ENCODE results near the gene ELL. TPM values are rescaled to one million over a fixed set of nuclear protein-coding genes. Genes with fewer than 3 reads are reported as not detected.
"Not testable (repeated sequence)": the region's sequence is repeated elsewhere in the genome, so short reads cannot be mapped to it uniquely, and the experiment has no call there.

The ELL gene
- total RNA-seq, 6 experiments from 2014 or later = 15.7 to 17.8 (median 16.4) TPM

GRCh38 chr19:18414504-18415177, 107.2 kb downstream of the ELL start:
- H3K4me1 Mint-ChIP-seq (ENCODE audit: low read depth) = peaks cover 58% of the 10 kb centered on the region
- H3K27me3 Mint-ChIP-seq (ENCODE audit: insufficient read depth) = peaks cover 10% of the 10 kb centered on the region
- peak overlapping the region; percentile 92 for H3K4me3 Mint-ChIP-seq
- H3K9me3 Mint-ChIP-seq = no peaks in the 10 kb centered on the region
- TF ChIP-seq CTCF (IDR thresholded peaks at IDR 0.05) = no peak
- H3K27ac Mint-ChIP-seq = peak overlapping the region; percentile 100
- DNase-seq = no peak
- no peaks in the 10 kb centered on the region for H3K36me3 Mint-ChIP-seq (ENCODE audit: low read depth)

- DNase-seq = no peak
- H3K36me3 Mint-ChIP-seq (ENCODE audit: low read depth) = no peaks in the 10 kb centered on the region
- peak; percentile 24; the same call in 1 of the 2 replicates for TF ChIP-seq CTCF (IDR thresholded peaks at IDR 0.05)
- H3K27ac Mint-ChIP-seq = no peak overlapping the region
- H3K4me3 Mint-ChIP-seq = no peak overlapping the region
- H3K9me3 Mint-ChIP-seq = no peaks in the 10 kb centered on the region
- H3K27me3 Mint-ChIP-seq (ENCODE audit: insufficient read depth) = peaks cover 6% of the 10 kb centered on the region
- peaks cover 44% of the 10 kb centered on the region for H3K4me1 Mint-ChIP-seq (ENCODE audit: low read depth)
Measured at GRCh38 chr19:18412610-18413239, 109.1 kb downstream of the ELL start.

- no peaks in the 10 kb centered on the region for H3K36me3 Mint-ChIP-seq (ENCODE audit: low read depth)
- H3K4me1 Mint-ChIP-seq (ENCODE audit: low read depth) = peaks cover 9% of the 10 kb centered on the region
- no peak overlapping the region for H3K4me3 Mint-ChIP-seq
Measured at GRCh38 chr19:18408053-18408476, 113.8 kb downstream of the ELL start.

GRCh38 chr19:18406749-18407148, 115.1 kb downstream of the ELL start:
- H3K4me3 Mint-ChIP-seq = no peak overlapping the region
- no peaks in the 10 kb centered on the region for H3K9me3 Mint-ChIP-seq
- DNase-seq = no peak
- peaks cover 15% of the 10 kb centered on the region for H3K4me1 Mint-ChIP-seq (ENCODE audit: low read depth)
- TF ChIP-seq CTCF (IDR thresholded peaks at IDR 0.05) = no peak
- H3K36me3 Mint-ChIP-seq (ENCODE audit: low read depth) = no peaks in the 10 kb centered on the region
- no peaks in the 10 kb centered on the region; the same call in 1 of the 2 replicates for H3K27me3 Mint-ChIP-seq (ENCODE audit: insufficient read depth)
- H3K27ac Mint-ChIP-seq = no peak overlapping the region

More at GRCh38 chr19:18408053-18408476, 113.8 kb downstream of the ELL start:
- TF ChIP-seq CTCF (IDR thresholded peaks at IDR 0.05) = peak; percentile 72
- DNase-seq = no peak
- no peak overlapping the region for H3K27ac Mint-ChIP-seq
- H3K9me3 Mint-ChIP-seq = no peaks in the 10 kb centered on the region
- peaks cover 1% of the 10 kb centered on the region for H3K27me3 Mint-ChIP-seq (ENCODE audit: insufficient read depth)

GRCh38 chr19:18405754-18406153, 116.1 kb downstream of the ELL start:
- H3K27ac Mint-ChIP-seq; H3K27me3 Mint-ChIP-seq (ENCODE audit: insufficient read depth); DNase-seq; H3K9me3 Mint-ChIP-seq; H3K4me3 Mint-ChIP-seq; H3K36me3 Mint-ChIP-seq (ENCODE audit: low read depth): not testable (repeated sequence)
- peaks cover 18% of the 10 kb centered on the region for H3K4me1 Mint-ChIP-seq (ENCODE audit: low read depth)

- H3K27ac Mint-ChIP-seq; H3K4me3 Mint-ChIP-seq; H3K36me3 Mint-ChIP-seq (ENCODE audit: low read depth); H3K27me3 Mint-ChIP-seq (ENCODE audit: insufficient read depth); DNase-seq; H3K9me3 Mint-ChIP-seq: not testable (repeated sequence)
- H3K4me1 Mint-ChIP-seq (ENCODE audit: low read depth) = peaks cover 20% of the 10 kb centered on the region; the same call in 1 of the 2 replicates
Measured at GRCh38 chr19:18402455-18403248, 119.2 kb downstream of the ELL start.
